SK-N-SH (cell line): Measurements from ENCODE around the gene EPHB2. TPM values are rescaled to one million over a fixed set of nuclear protein-coding genes. Genes with fewer than 3 reads are reported as not detected.
A peak's percentile ranks its signal among the peaks of the same experiment; 100 is the strongest.

Experiments
- CTCF ChIA-PET: fragments of 300-600, 350-600 bp; formaldehyde crosslinking; extraction: SDS; loops from one replicate; lab custom pipeline; 2021; lab: Yijun Ruan, JAX
- POLR2A ChIA-PET: fragments of 350-600 bp; sonication (Branson Sonifier 250); formaldehyde crosslinking; extraction: SDS; loops from one replicate; lab custom pipeline; 2020; ENCODE audit warnings: antibody characterized with exemption, inconsistent platforms; lab: Yijun Ruan, JAX
- DNase-seq: peaks from one replicate; pipeline ENCODE4 v3.0.0; 2012
- H2AFZ ChIP-seq: fragments of 200-600 bp; sonication (generic); 2 replicates; pipeline ENCODE4 v1.8.1; 2016; ENCODE audit warnings: antibody characterized with exemption, mild to moderate bottlenecking, low read depth
- H3F3A ChIP-seq: fragments of 200-600 bp; sonication (generic); replicated peaks from 2 replicates; pipeline ENCODE3; 2016; ENCODE audit warnings: antibody characterized with exemption, mild to moderate bottlenecking; ENCODE audit not compliant: insufficient read depth
- H3K27ac ChIP-seq, 2 experiments: fragments of 200-500 bp in 1 of 2; fragments of 200-600 bp in 1 of 2; sonication (Bioruptor generic) in 1 of 2; sonication (generic), shearing (Covaris generic) in 1 of 2; 2 replicates each; pipeline versions ENCODE4 v1.5.1 to v1.6.1; 2014 to 2016; ENCODE audit warnings: low read depth in 2 of 2, inconsistent platforms in 1 of 2, low read length in 1 of 2, mild to moderate bottlenecking in 1 of 2, mixed read lengths in 1 of 2
- H3K27me3 ChIP-seq: fragments of 200-600 bp; sonication (generic), shearing (Covaris generic); 2 replicates; pipeline ENCODE4 v1.6.1; 2016; ENCODE audit warnings: mixed run types; ENCODE audit not compliant: insufficient read depth
- H3K36me3 ChIP-seq, 2 experiments: fragments of 200-500 bp in 1 of 2; fragments of 200-600 bp in 1 of 2; sonication (Bioruptor generic) in 1 of 2; sonication (generic) in 1 of 2; replicated peaks in 1 of 2; 2 replicates each; pipeline versions ENCODE3 to v1.5.1; 2014 to 2016; ENCODE audit warnings: low read length in 1 of 2, mild to moderate bottlenecking in 1 of 2; ENCODE audit not compliant: insufficient read depth in 2 of 2, control insufficient read depth in 1 of 2
- H3K4me1 ChIP-seq, 2 experiments: fragments of 200-500 bp in 1 of 2; fragments of 200-600 bp in 1 of 2; sonication (Bioruptor generic) in 1 of 2; sonication (generic), shearing (Covaris generic) in 1 of 2; 2 replicates each; pipeline versions ENCODE4 v1.5.1 to v1.6.1; 2014 to 2016; ENCODE audit warnings: low read depth in 1 of 2, low read length in 1 of 2, mixed run types in 1 of 2; ENCODE audit not compliant: insufficient read depth in 2 of 2, control insufficient read depth in 1 of 2
- H3K4me2 ChIP-seq: fragments of 200-600 bp; sonication (generic), shearing (Covaris generic); 2 replicates; pipeline ENCODE4 v1.6.1; 2017; ENCODE audit warnings: mixed run types
- H3K4me3 ChIP-seq, 2 experiments: fragments of 200-500 bp in 1 of 2; fragments of 200-600 bp in 1 of 2; sonication (Bioruptor generic) in 1 of 2; sonication (generic), shearing (Covaris generic) in 1 of 2; 2 replicates each; pipeline versions ENCODE4 v1.5.1 to v1.8.1; 2014 to 2016; ENCODE audit warnings: low read depth in 2 of 2, inconsistent platforms in 1 of 2, low read length in 1 of 2, mild to moderate bottlenecking in 1 of 2, mixed read lengths in 1 of 2, moderate library complexity in 1 of 2
- H3K79me2 ChIP-seq: fragments of 200-600 bp; sonication (generic); 2 replicates; pipeline ENCODE4 v1.8.1; 2017; ENCODE audit warnings: mild to moderate bottlenecking; ENCODE audit not compliant: insufficient read depth
- H3K9ac ChIP-seq: fragments of 200-600 bp; sonication (generic); 2 replicates; pipeline ENCODE4 v1.6.1; 2017; ENCODE audit warnings: mixed run types
- H3K9me2 ChIP-seq: fragments of 200-600 bp; sonication (generic); 2 replicates; pipeline ENCODE4 v1.6.1; 2017; ENCODE audit warnings: mixed run types
- H3K9me3 ChIP-seq: fragments of 200-600 bp; sonication (generic); 2 replicates; pipeline ENCODE4 v1.6.1; 2017; ENCODE audit warnings: mixed run types, mild to moderate bottlenecking, moderate library complexity
- H4K20me1 ChIP-seq: fragments of 200-600 bp; sonication (generic); 2 replicates; pipeline ENCODE4 v1.6.1; 2017; ENCODE audit warnings: mild to moderate bottlenecking, mixed run types; ENCODE audit not compliant: insufficient read depth
- CHD2 ChIP-seq: fragments of 150-350 bp; IDR thresholded peaks from 2 replicates; pipeline ENCODE4 v1.6.1; 2018; ENCODE audit warnings: low read length; ENCODE audit not compliant: partially characterized antibody
- CTCF ChIP-seq: fragments of 200-600 bp; sonication (generic); IDR thresholded peaks from 2 replicates; pipeline ENCODE4 v1.6.1; 2017; ENCODE audit warnings: antibody characterized with exemption, mild to moderate bottlenecking, moderate library complexity
- ELF1 ChIP-seq: IDR thresholded peaks from 2 replicates; pipeline ENCODE4 v1.4.0; 2012
- EZH2phosphoT487 ChIP-seq: fragments of 200-600 bp; sonication (generic); IDR thresholded peaks from 2 replicates; pipeline ENCODE4 v1.6.1; 2017; ENCODE audit warnings: low read depth, mixed run types, mild to moderate bottlenecking, antibody characterized with exemption, moderate library complexity, borderline replicate concordance
- FOXJ3 ChIP-seq: sonication (generic); formaldehyde crosslinking; IDR thresholded peaks from 2 replicates; pipeline ENCODE4 v1.5.1; 2020; ENCODE audit warnings: mild to moderate bottlenecking, missing genetic modification reagents
- FOXM1 ChIP-seq: IDR thresholded peaks from 2 replicates; pipeline ENCODE4 v1.4.0; 2012; ENCODE audit warnings: low read depth, mild to moderate bottlenecking
- GATA2 ChIP-seq: sonication (generic); formaldehyde crosslinking; IDR thresholded peaks from 2 replicates; pipeline ENCODE4 v1.5.0; 2020; ENCODE audit warnings: mild to moderate bottlenecking, missing genetic modification reagents
- IRF3 ChIP-seq: fragments of 150-350 bp; IDR thresholded peaks from 2 replicates; pipeline ENCODE4 v1.6.1; 2016; ENCODE audit warnings: mild to moderate bottlenecking, low read depth, low read length
- JUND ChIP-seq: IDR thresholded peaks from 2 replicates; pipeline ENCODE4 v1.4.0; 2012
- MAX ChIP-seq: IDR thresholded peaks from 2 replicates; pipeline ENCODE4 v1.4.0; 2012; ENCODE audit warnings: low read depth
- MEF2A ChIP-seq: IDR thresholded peaks from 2 replicates; pipeline ENCODE4 v1.4.0; 2012; ENCODE audit warnings: low read depth, borderline replicate concordance
- MXI1 ChIP-seq: IDR thresholded peaks from 2 replicates; pipeline ENCODE4 v1.6.1; 2012; ENCODE audit warnings: mild to moderate bottlenecking, low read depth, low read length, improper control_type of control experiment
- NRF1 ChIP-seq: IDR thresholded peaks from 2 replicates; pipeline ENCODE4 v1.6.1; 2012; ENCODE audit warnings: low read depth, mild to moderate bottlenecking, low read length
- RAD21 ChIP-seq: IDR thresholded peaks from 2 replicates; pipeline ENCODE4 v1.6.1; 2012; ENCODE audit warnings: mild to moderate bottlenecking, low read length
- RCOR1 ChIP-seq: fragments of 150-350 bp; IDR thresholded peaks from 2 replicates; pipeline ENCODE4 v1.6.1; 2017; ENCODE audit warnings: antibody characterized with exemption, low read length
- RXRA ChIP-seq: IDR thresholded peaks from 2 replicates; pipeline ENCODE4 v1.4.0; 2012; ENCODE audit warnings: low read depth, mild to moderate bottlenecking, borderline replicate concordance
- TAF1 ChIP-seq: IDR thresholded peaks from 2 replicates; pipeline ENCODE4 v1.6.1; 2012; ENCODE audit warnings: low read depth, mild to moderate bottlenecking, low read length, moderate library complexity, borderline replicate concordance
- USF1 ChIP-seq: IDR thresholded peaks from 2 replicates; pipeline ENCODE4 v1.4.0; 2012; ENCODE audit warnings: low read depth, borderline replicate concordance
- USF2 ChIP-seq: fragments of 150-350 bp; IDR thresholded peaks from 2 replicates; pipeline ENCODE4 v1.6.1; 2017; ENCODE audit warnings: antibody characterized with exemption, low read length, low read depth, borderline replicate concordance
- YY1 ChIP-seq: IDR thresholded peaks from 2 replicates; pipeline ENCODE4 v1.4.0; 2012; ENCODE audit warnings: low read depth, mild to moderate bottlenecking
- WGBS: methylation state at CpG from one replicate; pipeline ENCODE4 v1.1.6; 2017; ENCODE audit warnings: low lambda C conversion rate; 5-methylcytosine and 5-hydroxymethylcytosine counted together
- polyA plus RNA-seq, 3 experiments: library from polyadenylated mRNA; depleted of rRNA; stranded (reverse); fragments of >200 nt; gene quantifications; 2 replicates each; pipeline ENCODE4 v1.2.3, GENCODE V29; 2012

Gene EPHB2
- polyA plus RNA-seq, 1 of the 3 experiments (the other 2 are of a cell fraction): 25.2 TPM

- peaks cover 13 to 19% of the 10 kb centered on the region in 2 experiments; a peak in 3 of 4 replicates for H3K4me1 ChIP-seq
- 100% methylated on average over 2 of the region's 2 CpGs for WGBS
- 0 out of 4 replicates have a peak overlapping the region, but pooled peaks of 1 of the 2 experiments have one; percentile 93 for H3K27ac ChIP-seq
- H3K9me3 ChIP-seq: no peaks in the 10 kb centered on the region
- no peaks in the 10 kb centered on the region for H3K9me2 ChIP-seq
- H3K4me3 ChIP-seq: no peak overlapping the region
- no peaks in the 10 kb centered on the region for H4K20me1 ChIP-seq
- H3K36me3 ChIP-seq: peaks cover 0 to 7% of the 10 kb centered on the region in 2 experiments
- ChIA-PET CTCF (interaction anchor here (1.1 to 1.6 kb wide), 3 partner anchors 25 to 125 kb away, joined by 3 to 5 read pairs (median 3); no protein-coding TSS in a partner anchor), POLR2A (no interaction called here)
- H3K79me2 ChIP-seq: peaks cover 73% of the 10 kb centered on the region
- no peak overlapping the region for H3K4me2 ChIP-seq
- H3K9ac ChIP-seq: no peak overlapping the region
- DNase-seq: no peak
- TF ChIP-seq ELF1: no peak
- TF ChIP-seq EZH2phosphoT487: no peak
- TF ChIP-seq TAF1: no peak
- TF ChIP-seq YY1: no peak
- no peak for TF ChIP-seq CHD2
- no peak for TF ChIP-seq USF2
- TF ChIP-seq RCOR1: no peak
- no peak for TF ChIP-seq MXI1
- TF ChIP-seq RAD21: no peak
- TF ChIP-seq MEF2A: no peak
- no peak for TF ChIP-seq MAX
- TF ChIP-seq NRF1: no peak
- no peak for TF ChIP-seq IRF3
- TF ChIP-seq FOXM1: no peak
- TF ChIP-seq CTCF: no peak
- TF ChIP-seq RXRA: no peak
- no peak for TF ChIP-seq FOXJ3 (CRISPR knock-in tag)
- no peak for TF ChIP-seq USF1
- no peak for TF ChIP-seq GATA2 (CRISPR knock-in tag)
- no peak for TF ChIP-seq JUND
- peaks cover 13% of the 10 kb centered on the region for H3F3A ChIP-seq
- no peaks in the 10 kb centered on the region for H3K27me3 ChIP-seq
- no peak overlapping the region for H2AFZ ChIP-seq
Measured at GRCh38 chr1:22737374-22738068, 26.9 kb downstream of the EPHB2 start.
